SKM-1 (cell line): ENCODE data around the gene KRTAP10-10.
"Not testable (repeated sequence)": the region's sequence is repeated elsewhere in the genome, so short reads cannot be mapped to it uniquely, and the experiment has no call there.

Source experiments
- DNase-seq: peaks from one replicate; lab custom pipeline; 2025; ENCODE audit not compliant: unreplicated experiment; lab: John Stamatoyannopoulos, UW

KRTAP10-10 gene

GRCh38 chr21:44601596-44602462, 35.3 kb upstream of the KRTAP10-10 start:
- no peak for DNase-seq

GRCh38 chr21:44602463-44602850, 34.7 kb upstream of the KRTAP10-10 start:
- no peak for DNase-seq

GRCh38 chr21:44603109-44603875, 33.9 kb upstream of the KRTAP10-10 start:
- DNase-seq: no peak

GRCh38 chr21:44603911-44604310, 33.2 kb upstream of the KRTAP10-10 start:
- no peak for DNase-seq

DNA sequence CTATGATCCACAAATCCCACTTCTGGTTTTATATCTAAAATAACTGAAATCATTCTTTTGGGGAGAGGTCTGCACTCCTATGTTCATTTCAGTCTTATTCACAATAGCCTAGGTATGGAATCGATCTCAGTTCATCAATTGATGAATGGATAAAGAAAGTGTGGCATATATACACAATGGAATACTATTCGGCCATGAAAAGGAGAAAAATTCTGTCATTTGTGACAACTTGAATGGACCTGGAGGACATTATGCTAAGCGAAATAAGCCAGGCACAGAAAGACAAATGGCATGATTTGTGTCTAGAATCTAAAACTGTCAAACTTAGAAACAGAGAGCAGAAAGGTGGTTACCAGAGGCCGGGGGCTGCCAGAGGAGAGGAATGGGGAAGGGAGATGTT, 30.7 kb upstream of the KRTAP10-10 start:
- DNase-seq: no peak

DNA sequence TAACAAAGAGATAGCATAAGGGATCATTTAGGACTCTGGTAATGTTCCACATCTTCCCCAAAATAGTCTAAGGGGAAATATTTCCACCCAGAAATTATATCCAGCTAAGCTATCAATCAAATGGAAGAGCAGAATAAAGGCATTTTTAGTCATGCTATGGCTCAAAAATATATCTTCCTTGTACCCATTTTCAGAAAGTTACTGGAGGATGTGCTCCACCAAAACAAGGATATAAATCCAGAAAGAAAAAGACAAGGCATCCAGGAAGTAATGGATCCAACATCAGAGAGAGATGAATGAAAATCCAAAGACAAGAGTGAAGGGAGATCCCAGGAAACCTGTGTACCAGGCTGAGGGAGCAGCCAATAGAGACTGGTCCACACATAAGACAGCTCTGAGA, 28.0 kb upstream of the KRTAP10-10 start:
- no peak for DNase-seq

- not testable (repeated sequence) for DNase-seq
Observed at GRCh38 chr21:44610157-44610843, 26.9 kb upstream of the KRTAP10-10 start.

GRCh38 chr21:44611551-44611950, 25.6 kb upstream of the KRTAP10-10 start:
- DNase-seq: no peak

DNA sequence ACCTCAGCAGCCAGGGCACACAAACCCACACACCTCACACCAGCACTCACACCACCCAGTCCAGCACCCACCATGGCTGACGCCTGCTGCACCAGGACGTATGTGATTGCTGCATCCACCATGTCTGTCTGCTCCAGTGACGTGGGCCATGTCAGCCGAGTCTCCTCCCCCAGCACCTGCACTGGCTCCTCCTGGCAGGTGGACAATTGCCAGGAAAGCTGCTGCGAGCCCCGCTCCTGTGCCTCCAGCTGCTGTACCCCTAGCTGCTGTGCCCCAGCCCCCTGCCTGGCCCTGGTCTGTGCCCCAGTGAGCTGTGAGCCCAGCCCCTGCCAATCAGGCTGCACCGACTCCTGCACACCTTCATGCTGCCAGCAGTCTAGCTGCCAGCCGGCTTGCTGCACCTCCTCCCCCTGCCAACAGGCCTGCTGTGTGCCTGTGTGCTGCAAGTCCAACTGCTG, 25.1 kb upstream of the KRTAP10-10 start, which contains the start of gene KRTAP10-8:
TSS of gene KRTAP10-8 (plus strand) at position 51 of the 458 bp plus-strand sequence. CDS start at position 73, 22 bp downstream.
- no peak for DNase-seq

DNA sequence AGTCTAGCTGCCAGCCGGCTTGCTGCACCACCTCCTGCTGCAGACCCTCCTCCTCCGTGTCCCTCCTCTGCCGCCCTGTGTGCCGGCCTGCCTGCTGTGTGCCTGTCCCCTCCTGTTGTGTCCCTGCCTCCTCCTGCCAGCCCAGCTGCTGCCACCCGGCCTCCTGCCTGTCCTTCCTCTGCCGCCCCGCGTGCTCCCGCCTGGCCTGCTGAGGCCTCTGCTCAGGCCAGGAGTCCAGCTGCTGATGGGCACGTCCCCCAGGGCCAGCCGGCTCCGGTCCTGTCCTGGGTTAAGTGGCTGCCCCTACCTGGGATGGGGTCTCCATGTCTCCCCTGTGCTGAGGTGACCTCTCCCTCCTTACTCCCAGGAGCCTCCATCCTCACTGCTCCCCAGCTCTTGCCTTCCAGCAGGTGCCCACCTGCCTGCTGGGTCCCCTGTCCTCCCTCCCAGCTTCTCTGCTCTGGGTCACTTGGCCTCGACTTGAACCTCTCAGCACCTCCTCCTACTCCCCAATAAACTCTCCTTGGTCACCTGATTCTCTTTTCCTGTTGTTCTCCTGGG, 24.4 kb upstream of the KRTAP10-10 start:
- DNase-seq: no peak

DNA sequence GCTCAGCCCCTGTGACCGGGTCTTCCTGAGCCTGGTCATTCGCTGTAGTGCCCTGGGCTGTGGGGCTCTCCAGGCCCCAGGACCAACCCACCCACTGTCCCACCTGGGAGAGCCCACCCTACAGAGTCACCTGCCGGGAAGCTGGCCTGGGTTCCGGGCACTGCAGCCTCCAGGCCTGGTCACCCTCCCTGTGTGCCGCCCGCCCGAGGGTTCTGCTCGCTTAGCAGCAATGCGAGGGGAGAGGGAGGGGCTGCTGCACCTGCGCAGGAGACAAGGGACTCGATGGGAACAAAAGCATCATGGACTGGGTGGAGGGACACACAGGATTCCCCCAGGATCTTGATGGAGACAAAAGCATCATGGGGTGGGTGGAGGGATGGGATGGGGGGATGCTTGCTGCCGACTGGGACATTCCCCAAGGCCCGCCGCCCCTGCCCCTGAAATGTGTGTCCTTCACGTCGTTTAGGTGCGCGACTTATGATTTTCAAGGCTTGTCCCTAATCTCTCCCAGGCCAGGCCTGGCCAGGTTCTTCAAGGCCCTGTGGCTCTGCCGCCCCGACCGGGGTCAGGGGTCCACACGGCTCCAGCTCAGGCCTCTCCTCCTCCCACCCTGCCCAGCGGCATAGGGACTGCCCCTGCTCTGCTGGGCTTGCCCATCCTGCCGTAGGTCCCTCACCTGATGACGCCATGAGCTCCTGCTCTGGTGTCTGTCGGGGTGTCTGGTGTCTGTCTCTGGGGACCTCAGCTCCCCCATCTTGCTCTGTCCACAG, 23.6 kb upstream of the KRTAP10-10 start:
- no peak for DNase-seq

DNA sequence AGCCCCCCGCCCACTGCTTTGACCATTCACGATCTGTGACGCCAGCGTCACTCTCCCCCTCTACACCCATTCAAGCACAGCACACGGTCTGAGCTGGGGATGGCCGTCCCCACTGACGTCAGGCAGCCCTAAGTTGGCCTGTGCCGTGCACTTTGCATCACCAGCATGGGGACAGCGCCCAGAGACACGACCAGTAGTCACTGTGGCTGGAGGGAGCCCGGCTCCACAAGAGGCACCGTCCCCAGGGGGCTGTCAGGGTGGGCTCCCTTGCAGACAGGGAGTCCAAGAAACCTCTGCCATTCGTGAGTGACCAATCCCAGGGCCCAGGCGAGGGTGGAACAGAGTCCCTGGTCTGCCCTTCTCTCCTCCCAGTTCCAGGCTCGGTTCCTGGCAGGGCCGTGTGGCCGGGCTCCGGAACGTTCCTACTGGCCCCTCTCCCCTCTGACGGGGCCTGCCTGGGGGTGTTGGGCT, 23.0 kb upstream of the KRTAP10-10 start:
- DNase-seq: no peak

DNA sequence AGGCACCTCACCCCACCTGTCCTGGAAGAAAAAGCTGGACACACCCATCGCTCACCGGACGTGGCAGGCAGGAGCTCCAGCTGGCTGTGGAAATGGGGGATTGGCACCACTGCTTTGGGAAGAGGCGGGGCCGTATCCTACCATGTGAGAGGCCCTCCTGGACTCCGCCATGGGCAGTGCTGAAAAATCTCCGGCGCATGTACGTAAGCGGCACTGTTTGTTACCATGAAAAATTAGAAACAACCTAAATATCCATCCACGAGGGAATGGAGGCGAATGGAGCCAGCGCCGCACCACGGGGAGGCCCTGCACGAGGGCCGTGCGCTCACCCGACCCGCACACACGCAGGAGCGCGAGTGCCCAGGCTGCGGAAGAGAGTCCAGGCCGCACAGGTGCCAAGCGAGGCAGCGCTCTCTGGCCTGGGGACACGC, 22.2 kb upstream of the KRTAP10-10 start:
- DNase-seq: no peak

- no peak for DNase-seq
Observed at GRCh38 chr21:44615466-44615865, 21.7 kb upstream of the KRTAP10-10 start.

- DNase-seq: no peak
Observed at GRCh38 chr21:44615911-44616590, 21.1 kb upstream of the KRTAP10-10 start.

GRCh38 chr21:44616591-44616926, 20.6 kb upstream of the KRTAP10-10 start:
- no peak for DNase-seq

- DNase-seq: no peak
Observed at GRCh38 chr21:44617071-44617501, 20.1 kb upstream of the KRTAP10-10 start.

DNA sequence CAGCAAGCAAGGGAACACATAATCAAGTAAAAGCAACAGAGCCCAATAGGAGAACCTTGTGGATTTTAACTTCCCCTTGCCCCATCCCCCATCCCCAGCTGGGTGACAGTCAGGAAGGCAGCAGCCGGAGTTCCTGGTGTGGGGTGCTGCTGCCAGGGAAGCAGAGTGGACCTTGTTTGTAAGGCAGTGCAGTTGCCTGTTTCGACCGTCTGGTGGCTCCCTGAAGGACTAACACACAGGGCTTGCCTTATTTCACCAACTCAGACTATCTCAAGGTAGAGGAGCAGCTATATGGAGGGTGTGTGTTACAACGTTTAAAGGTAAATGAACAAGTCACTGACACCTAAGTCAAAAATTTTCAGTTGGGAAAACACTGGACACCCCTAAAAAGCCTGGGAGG, 18.7 kb upstream of the KRTAP10-10 start:
- DNase-seq: peak; percentile 21

- no peak for DNase-seq
Observed at GRCh38 chr21:44618909-44619308, 18.2 kb upstream of the KRTAP10-10 start.

DNA sequence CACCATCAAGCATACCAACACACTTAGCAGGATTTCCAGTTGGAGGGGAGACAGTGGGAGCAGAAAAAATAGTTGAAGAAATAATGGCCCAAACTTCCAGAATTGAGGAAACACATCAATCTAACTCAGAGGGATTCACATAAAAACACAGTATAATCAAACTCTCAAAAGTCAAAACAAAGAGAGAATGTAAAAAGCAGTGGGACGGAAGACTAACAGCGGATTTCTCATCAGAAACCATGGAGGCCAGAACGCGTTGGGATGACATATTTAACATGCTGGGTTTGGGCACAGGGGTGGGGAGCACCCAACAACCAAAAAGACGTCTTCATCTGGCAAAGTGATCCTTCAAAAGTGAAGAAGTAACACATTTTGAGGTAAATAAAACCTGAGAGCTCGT, 17.3 kb upstream of the KRTAP10-10 start:
- DNase-seq: no peak
